Activated CD4-positive, alpha-beta T cell treated with anti-CD3 and anti-CD28 coated beads, Interleukin-2, amount 50 U/mL, for 24 hours (primary cell): ENCODE results near the gene DUSP15.
"Not testable (repeated sequence)": the region's sequence is repeated elsewhere in the genome, so short reads cannot be mapped to it uniquely, and the experiment has no call there.

Experiments used
- DNase-seq, 2 donors: peaks; one replicate each; pipeline ENCODE4 v3.0.0-alpha.2; 2020; ENCODE audit warnings: low read depth in 1 of 2, low spot score in 1 of 2

DUSP15 gene

DNA sequence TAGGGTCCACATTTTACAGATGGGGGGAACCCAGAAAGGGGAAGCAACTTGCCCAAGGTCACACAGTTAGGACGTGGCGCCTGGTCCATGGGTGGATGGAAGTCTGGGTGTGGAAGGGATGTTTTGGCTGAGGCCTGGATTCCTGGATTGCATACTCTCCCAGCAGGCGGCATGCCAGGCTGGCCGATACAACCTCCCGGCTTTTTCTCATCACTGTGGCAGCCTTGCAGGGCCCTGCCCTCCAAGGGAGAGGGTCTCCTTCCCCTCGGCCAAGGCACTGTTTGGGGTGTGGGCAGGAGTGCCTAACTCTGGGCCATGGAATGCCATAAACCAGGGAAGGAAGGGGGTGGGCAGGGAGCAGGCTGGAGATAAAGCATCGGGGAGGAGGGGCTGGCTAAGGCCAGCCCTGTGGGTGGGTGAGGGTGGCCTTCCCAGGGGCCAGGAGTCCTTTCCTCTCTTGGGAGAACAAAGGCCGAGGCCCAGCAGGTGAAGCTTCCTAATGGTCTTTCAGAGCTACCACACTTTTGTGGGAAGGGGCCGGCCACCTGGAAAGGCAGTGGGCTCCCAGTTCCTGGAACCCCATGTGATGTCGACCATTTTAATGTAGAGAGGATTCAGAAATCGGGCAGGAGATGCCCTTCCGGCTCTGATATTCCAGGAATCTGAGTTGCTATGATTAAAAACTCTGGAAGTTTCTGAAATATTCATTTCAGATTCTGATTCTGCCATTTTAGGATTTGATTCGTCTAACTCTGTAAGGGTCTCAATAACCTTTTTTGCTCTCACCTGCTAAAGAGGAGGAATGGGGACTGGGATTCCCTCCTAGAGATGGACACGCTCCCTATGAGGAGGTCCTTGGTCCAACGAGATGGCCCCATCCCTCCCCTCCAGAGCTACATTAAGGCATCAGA is 29.2 kb downstream of the DUSP15 start:
- no peak for DNase-seq

DNA sequence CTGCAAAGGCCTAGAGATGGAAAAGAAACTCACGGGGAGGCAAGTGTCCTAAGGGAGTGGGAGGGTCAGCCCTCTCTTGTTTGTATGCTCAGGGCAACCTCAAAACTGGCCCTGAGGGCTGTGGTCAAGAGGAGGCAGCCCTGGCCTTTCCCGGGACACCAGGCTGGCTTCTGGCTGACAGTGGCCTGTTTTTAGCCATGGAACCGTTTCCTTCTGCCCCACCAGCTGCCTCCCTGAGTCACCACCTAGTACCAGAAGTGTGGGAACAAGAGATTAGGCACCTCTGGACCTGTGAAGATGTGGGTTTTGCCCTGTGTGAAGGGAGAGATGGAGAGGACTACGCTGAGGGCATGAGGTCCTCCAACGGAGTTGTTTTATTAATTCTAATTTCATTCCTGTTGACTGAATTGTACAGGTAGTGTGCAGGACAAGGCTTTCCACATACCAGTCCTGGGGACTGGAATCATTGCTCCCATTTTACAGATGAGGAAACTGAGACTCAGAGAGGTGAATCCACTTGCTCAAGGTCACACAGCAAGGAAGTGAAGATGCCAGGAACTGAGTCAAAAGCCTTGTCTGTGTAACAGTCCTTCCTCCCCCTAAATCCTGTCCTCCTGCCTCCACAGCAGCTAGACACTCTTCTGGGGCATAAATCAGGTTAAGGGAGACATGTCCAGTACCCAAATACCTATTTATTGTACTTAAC is 30.4 kb downstream of the DUSP15 start:
- DNase-seq: no peak

DNA sequence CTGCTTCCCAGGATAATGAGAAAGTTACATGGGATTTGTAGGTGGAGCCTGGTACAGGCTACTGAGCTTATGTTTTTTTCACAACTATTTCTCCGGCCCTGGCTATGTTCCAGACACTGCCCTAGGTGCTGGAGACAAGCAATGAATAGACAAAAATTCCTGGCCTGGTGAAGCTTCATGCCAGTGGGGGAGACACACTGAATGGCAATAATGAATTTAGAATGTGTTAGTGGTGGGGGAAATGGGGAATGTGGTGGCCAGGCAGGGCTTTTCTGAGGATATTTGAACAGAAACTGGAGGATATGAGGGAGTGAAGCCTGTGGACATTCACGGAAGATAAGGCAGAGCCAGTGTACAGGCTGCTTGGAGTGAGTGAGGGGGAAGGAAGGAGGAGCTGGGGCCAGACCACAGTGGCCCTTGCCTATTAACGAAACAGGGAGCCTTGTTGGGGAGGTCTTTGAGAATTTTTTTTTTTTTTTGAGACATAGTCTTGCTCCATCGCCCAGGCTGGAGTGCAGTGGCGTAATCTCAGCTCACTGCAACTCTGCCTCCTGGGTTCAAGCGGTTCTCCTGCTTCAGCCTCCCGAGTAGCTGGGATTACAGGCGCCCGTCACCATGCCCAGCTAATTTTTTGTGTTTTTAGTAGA is 31.6 kb downstream of the DUSP15 start:
- no peak for DNase-seq

DNA sequence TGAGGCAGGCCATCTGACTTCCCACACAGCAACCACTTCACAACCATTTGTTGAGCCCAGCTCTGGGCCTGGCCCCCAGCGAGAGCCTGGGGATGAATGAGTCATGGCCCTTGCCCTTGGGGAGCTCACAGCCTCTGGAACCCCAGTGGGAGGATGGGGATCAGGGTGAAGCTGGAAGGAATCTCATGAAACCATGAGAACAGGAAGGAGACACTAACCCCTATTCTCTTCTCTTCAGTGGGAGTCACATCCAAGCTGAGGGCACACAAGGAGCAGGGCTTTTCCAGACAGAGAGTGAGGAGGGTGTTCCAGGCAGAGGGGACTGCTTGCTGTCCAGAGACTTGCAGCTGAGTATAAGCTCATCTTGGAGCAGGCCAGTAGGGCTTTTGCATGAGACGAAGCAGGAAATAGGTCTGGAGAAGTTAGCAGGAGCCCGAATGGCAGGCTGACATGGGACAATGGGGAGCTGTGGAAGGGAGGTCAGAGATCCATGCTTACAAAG is 32.4 kb downstream of the DUSP15 start:
- no peak for DNase-seq

DNA sequence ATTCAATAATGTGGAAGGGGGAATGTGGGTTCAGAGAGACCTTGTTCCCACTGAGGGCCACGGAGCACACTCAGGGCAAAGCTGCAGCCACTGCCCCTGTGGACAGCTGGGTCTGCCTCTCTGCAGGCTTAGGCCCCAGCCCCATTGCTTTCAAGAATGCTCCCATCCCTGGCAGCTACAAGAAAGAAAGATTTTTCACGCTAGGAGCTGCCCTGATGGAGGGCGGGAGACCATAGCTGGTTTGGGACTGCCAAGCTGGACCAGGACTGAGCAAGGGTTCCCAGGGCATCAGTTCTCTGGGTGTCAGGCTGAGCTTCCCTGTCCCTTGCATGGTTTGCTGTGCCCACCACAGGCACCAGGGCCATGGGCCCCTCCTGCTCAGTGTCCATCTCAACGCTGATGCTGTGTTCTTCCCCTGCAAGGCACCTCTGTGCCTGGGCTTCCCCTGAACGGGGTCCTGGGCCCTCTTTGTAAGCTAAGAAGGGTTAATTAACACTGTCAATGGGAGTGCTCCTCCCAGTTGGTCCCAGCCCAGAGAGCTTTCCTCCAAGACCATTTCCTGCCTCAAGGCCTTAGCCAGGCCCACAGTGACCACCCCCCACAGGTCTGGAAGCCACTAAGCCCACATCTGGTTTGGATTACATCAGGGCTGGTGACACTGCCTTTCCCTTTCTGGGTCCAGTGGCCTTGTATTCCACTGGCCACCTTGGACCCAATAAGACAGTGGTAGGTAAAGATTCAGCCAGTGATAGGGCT is 33.3 kb downstream of the DUSP15 start:
- DNase-seq: no peak

DNA sequence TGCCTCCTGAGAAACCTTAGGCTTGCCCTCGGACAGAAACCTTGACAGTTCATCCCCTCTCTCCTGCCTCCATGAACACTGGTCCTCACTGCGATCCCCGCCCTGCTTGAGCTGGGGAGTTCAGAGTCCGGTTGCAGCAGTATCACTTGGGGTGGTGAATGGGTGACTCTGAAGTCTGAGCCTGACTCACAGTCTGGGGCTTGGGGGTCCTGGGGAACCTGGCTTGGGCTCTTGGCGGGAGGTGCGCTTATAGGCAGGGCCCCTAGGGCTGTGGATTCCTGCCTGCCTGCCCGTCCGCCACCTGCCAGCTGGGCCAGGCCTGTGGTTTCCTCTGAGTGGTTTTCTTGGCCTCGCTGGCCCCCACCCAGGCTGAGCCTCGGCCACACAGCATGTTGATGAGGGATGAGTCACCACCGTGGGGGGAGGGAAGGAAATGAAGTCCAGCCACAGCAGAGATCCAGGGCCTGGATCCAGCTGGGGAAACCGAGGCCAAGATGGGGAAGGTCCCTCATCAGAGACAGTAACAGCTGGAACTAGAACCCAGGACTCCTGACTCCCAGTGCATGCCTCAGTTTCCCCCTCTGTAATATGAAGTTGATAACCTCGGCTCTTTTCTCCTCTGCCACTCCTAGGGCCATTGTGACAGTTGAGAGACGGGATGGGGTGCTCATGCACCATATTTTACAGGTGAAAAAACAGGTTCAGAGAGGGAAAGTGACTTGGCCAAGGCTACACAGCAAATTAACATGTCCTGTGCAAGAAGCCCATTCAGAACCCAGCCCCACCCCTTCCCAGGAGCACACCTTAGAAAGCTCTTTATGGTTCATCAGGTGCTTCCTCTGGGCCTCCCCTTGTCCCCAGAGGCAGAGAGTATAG is 34.1 kb downstream of the DUSP15 start:
- DNase-seq: no peak

DNA sequence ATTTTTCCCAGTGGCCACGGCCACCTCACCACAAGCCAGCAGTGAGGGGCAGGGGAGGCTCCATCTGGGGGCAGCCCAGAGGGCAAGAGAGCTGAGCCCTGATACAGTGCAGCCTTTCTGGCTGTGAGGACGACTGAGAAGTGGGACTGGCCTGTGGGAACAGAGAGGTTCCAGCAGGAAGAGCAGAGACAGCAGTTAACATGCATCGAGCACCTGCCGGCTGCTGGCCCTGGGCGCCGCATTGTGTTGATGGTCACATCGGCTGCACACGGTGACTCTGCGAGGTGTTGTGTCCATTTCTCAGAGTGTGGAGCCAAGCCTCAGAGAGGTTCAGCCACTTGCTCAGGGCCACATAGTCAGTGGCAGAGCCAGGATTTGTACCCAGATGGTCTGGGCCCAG is 34.8 kb downstream of the DUSP15 start:
- DNase-seq: no peak

DNA sequence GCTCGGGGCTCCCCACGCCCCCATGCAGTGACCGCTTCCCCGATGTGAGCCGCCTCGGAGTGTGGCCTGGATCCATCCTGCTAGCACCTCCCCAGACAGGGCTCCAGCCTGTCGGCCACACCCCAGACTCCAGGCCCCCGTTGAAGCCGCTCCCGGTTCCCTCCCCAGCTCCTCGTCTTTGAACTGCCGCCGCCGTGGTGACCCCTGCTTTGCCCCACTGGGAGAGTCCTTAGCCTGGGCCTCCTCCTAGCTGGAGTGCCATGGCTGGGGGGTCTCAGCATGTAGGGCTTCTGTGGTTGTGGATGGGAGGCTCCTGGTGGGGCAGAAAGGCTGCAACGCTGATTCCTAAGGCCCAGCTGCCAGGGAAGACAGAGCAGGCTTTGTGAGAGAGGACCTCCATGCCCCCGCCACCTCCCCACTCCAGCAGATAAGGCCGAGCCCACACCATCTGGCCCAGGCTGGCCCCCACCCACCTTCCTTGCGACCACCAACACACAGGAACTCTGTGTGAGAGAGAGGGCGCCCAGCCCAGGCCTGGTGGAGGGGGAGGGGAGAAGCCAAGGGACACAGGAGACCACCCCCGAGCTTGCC is 36.3 kb downstream of the DUSP15 start:
- DNase-seq: no peak

DNA sequence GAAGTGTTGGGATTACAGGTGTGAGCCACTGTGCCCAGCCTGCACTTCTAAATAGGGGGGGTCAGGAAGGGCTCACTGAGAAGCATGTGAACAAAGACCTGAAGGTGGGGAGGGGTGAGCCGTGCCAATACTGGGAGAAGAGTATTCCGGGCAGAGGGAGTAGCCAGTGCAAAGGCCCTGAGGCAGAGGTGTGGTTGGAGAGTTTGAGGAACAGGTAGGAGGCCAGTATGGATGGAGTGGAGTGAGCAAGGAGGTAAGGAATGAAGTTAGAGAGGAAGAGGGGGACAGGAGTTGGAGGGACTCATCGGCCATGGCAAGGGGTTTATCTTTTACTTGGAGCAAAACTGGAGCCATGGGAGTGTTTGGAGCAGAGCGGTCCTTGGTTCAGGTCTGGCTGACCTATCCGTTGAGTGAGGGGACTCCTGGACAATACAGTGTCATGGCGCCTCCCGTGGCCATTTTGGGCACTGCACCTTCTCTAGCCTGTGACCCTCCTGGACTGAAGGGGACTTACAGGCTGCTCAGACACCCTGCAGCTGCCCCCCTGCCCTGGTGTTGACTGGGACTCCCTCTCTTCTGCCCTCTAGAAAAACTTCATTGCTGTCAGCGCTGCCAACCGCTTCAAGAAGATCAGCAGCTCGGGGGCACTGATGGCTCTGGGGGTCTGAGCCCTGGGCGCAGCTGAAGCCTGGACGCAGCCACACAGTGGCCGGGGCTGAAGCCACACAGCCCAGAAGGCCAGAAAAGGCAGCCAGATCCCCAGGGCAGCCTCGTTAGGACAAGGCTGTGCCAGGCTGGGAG is 37.0 kb downstream of the DUSP15 start:
- peak; percentile 42 to 46 for DNase-seq

DNA sequence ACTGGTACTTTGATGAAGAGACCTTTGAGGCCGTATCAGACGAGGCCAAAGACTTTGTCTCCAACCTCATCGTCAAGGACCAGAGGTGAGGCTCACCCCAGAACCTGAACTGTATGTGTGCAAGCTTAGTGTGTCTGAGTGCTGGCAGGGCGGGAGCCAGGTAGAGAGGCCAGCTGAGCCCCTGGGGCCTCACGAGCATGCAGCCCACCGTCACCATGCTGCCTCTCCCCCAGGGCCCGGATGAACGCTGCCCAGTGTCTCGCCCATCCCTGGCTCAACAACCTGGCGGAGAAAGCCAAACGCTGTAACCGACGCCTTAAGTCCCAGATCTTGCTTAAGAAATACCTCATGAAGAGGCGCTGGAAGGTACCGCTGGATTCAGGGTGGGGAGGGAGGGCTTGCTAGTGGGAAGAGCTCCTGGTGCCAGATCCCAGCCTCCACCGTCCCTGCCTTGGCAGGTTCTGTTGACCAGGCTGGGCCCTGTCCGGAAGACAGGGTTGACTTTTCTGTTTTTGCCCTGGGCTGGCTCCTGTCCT is 38.5 kb downstream of the DUSP15 start:
- DNase-seq: no peak

DNA sequence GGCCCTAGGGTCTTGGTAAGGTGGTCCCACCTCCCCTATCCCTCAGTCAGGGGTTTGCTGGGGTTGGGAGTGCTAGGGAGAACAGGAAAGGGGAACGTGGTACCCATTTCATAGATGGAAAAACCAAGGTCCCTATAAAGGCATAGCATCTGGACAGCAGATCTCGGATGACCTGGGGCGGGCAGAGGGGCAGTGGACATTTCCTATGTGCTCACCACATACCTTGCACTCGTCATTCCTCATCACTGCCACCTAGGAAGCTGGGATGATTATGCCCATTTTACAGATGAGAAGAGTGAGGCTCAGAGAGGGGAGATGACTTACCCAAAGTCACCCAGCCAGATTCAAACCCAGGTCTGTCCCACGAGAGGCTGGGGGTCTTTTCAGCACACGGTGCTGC is 39.1 kb downstream of the DUSP15 start:
- DNase-seq: no peak

DNA sequence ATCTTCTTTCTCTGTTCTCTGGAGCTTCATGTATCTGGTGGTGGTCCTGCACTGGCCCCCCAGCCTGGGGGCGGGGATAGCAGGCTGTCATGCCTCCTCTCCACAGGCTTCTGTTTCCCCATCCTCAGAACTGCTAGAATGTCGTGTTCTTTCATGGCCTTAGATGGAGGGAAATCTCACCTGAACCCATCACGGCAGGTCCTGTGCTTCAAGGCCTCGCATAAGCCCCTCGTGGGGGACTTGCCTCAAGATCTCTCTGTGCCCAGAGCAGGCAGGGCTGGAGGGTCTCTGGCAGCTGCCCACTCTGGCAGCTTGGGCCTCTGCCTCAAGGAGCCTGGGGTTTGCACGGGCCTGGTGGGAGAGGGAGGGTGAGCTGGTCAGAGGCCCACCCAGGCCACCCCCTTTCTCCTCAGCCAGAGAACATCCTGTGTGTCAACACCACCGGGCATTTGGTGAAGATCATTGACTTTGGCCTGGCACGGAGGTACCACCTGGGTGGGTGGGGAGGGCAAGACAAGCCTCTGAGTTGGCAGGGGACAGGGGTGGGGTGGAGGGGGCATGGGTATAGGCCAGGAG is 39.8 kb downstream of the DUSP15 start:
- DNase-seq: no peak

DNA sequence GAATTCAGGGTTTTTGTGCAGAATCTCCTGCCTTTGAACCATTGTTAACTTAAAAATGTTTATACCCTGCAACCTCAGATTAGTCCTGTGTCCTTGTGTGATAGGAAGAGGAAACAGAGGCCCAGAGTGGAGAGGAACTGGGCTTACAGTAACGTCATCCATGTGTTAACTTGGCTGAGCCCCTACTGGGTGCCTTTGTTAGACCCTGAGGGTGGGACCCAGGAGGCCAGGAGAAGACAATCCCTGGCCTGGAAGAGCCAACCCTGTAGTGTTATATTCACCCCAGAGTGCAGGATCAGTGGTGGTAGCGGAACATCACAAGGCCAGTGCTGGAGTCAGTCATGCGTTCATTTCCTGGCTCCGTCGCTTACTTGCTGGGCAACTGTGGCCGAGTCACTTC is 40.6 kb downstream of the DUSP15 start:
- DNase-seq: no peak

DNA sequence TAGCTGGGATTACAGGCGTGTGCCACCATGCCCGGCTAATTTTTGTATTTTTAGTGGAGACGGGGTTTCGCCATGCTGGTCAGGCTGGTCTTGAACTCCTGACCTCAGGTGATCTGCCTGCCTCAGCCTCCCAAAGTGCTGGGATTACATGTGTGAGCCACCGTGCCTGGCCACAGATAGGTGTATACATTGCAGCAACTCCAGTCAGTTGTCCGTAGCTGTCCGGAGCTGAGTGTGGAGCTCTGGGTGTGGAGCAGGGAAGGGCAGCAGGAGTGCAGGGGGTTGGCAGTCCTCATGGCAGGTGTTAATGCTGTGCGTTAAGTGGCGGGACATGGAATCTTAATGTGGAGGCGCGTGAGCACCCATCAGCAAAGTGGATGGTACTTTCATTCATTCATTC is 42.3 kb downstream of the DUSP15 start:
- DNase-seq: not testable (repeated sequence)

DNA sequence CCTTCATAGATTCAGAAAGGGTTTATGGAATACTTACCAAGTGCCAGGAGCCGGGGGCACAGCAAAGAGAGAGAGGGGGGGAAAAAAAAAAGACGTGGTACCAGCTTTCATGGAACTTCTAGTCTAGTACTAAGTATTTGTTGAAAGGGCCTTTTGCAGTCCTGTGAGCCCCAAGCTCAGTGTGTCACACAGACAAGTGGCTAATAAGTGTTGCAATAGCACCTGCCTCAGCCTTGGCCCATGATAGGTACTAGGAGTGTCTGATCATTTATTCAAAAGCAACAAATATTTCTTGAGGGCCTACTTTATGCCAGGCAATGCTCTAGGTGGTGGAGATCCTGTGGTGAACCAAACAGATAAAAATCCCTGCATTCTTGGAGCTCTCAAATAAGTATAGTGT is 43.3 kb downstream of the DUSP15 start:
- no peak for DNase-seq

DNA sequence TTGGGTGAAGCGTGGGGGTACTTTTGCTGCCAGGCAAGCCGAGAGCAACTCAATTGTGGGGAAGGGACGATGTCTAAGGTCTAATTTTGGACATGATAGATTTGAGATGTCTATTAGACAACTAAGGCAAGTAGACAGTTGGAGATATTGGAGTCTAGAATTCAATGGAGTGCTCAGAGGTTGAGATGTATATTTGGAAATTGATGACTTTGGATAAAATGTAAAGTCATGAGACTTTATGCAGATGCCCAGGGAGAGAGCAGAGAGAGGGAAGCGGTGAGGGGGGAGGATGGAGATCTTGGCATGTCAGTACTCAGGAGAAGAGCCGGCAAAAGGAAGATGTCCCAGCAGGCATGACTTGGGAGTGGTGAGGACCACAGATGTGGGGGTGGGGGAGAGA is 44.3 kb downstream of the DUSP15 start:
- DNase-seq: no peak

DNA sequence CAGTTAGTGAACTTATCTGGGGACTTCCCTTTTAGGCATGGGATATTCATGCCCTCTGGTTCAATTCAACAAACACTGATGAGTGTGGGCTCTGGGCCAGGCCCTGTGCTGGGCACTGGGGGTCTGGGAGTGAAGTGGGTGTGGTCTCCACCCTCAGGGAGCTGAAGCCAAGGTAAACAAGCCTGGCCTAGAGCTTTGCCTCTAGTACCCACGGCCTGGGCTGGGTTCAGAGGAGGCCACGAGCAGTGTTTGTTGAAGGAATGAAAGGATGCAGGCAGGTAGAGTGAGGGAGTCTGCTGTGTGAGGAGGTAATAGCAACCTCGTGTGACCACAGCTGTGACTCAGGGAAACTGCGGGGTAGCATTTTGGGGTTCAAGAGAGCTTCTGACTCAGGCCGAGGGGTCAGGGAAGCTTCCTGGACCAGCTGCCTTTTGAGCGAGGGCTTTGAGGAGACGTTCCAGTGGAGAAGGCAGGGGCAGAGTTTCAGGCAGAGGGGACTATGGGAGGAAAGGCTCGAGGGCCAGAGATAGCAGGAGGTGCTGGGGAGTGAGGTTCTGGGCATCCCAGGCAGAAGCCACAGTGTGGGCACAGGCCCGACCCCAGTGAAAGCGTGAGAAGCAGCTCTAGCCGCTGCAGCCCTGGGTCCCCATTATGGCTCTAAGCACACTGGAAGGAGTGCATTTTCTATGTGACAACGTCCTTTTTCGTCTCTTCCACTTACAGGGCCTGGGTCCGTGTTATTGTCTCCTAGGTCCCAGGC is 45.6 kb downstream of the DUSP15 start:
- no peak for DNase-seq

DNA sequence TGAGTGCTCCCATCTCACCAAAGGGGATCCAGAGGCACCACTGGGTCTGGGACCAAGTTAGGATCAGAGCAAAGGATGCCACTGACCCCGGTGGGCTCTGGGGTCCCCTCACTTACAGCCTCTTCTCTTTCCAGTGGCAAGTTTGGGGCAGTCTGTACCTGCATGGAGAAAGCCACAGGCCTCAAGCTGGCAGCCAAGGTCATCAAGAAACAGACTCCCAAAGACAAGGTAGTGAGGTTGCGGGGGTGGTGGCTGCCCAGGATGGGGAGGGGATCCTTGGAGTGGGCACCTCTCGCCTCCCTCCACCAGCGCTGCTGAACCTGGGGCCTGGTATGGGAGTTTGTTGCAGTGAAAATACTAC is 46.2 kb downstream of the DUSP15 start:
- DNase-seq: no peak
